GM18511 (cell line): ENCODE data around the gene MICAL1.

Experiments used
- ATAC-seq: cut with Tn5 transposase; IDR thresholded peaks from one replicate; pipeline ENCODE4 v1.9.1; 2021; ENCODE audit warnings: mild to moderate bottlenecking, moderate library complexity; ENCODE audit not compliant: unreplicated experiment

Gene MICAL1

GRCh38 chr6:109456111-109456583 is 575 bp upstream of the MICAL1 start:
- peak; percentile 4 for ATAC-seq

DNA sequence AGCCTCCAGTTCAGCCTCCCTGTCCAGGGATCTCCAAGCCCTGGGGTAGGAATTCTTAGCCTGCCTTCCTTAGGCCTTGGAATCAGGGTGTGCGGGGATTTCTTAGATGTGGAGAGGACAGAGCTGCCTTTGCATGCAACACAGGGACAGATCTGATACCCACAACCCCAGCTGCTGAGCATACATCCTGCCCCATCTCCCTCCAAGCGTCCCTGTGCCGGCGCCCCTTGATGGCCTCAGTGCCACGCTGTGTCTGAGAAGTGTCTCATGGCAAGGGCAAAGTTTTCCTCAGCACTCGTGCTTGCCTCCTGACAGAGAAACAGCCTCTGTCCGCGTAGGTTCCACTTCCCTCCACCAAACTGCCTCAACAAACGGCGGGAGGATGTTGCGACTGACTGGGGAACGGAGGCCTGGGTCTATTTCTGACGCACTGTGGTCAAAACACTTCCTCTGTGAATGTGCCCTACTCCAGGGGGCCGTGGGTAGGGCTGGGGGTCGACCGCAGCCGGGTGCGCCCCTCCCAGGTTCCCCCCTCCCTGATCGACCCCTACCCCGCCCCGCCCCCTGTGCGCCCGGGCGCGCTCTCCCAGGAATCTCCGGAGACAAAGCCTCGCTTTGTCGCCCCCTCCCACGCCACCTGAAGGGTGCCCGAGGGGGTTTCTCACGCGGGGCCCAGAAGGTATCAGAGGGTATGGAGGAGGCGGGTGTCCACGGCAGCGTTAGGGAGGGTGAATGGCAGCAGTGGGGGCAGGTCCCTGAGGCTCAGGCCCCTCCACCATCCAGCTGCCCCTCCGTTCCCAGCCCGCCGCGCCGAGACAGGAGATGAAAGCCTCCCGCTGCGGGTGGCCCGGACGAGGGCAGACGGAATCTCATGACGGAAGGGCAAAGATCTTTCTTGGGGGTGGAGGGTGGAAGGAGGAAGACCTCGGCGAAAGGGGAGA is 806 bp downstream of the MICAL1 start:
- ATAC-seq: peak; percentile 39

- ATAC-seq: no peak
Observed at GRCh38 chr6:109453594-109454495, 1.7 kb downstream of the MICAL1 start.

DNA sequence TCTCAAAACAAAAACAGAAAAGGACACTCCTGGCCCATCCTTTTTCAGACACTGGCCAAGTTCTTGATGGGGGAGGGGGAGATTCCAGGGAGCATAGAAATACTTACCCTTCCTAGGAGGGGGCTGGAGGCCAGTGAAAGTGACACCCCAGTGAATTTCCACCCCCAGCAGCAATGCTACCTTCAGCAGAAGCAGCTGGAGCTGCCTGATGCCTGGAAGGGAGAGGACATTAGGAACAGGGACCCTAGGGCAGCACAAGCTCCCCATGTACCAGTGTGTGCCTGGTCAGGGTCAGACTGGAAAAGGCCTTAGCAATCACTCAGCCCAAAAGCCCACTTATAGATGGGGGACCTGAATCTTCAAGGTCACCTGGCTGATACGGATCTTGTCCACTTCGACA is 2.4 kb downstream of the MICAL1 start:
- no peak for ATAC-seq

GRCh38 chr6:109452181-109452580 is 3.4 kb downstream of the MICAL1 start:
- no peak for ATAC-seq

- no peak for ATAC-seq
Observed at GRCh38 chr6:109451376-109451775, 4.2 kb downstream of the MICAL1 start.

DNA sequence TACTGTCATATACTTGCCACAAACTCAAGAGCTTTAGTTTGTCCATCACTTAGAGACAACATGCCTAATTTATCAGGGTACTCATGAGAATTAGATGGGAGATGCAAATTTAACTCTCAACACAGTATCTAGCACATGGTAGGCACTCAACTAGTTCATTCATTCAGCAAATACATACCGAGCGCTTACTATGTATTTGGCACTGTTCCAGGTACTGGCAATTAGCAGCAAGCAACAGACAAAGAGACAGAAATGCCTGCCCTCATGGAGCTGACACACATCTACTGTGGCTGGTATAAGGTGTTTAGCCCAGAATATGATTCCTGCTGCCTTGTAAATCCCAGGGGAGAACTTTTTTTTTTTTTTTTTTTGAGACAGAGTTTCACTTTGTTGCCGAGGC is 4.8 kb downstream of the MICAL1 start:
- ATAC-seq: no peak

GRCh38 chr6:109449795-109450673 is 5.5 kb downstream of the MICAL1 start:
- no peak for ATAC-seq

DNA sequence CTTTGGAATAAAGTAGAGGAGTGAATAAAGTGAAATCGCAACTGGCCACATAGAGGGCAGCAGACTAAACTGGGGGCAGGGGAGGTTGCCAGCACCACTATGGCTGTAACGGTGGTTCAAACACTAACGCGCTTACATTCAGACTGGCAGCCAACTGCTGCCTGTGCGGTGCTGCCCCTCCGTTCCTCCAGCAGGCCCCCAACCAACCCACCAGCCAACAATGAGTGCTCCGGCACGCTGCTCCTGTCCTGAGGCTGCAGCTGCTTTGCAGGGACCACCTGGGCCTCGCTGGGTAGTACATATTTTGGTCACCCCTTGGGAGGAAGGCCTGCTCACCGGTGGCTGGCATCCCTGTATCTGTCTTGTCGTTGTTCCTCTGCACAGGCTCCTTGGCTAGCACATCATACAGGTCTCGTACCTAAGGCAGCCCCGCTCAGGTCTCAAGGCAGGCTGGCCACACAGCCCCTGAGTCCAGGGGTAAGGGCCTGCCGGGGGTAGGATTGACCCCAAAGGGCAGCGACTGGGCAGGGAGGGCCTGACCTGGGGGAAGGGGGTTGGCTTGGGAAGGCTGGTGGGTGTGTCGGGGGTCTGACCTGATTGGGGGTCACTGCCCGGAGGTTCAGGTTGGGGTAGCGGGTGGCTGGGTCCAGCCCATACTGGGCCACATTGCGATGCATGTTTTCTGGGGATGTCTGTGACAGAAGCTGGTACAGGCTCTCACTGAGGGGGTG is 6.3 kb downstream of the MICAL1 start:
- ATAC-seq: no peak

- ATAC-seq: no peak
Observed at GRCh38 chr6:109448615-109449014, 7.0 kb downstream of the MICAL1 start.

GRCh38 chr6:109447878-109448555 is 7.6 kb downstream of the MICAL1 start:
- ATAC-seq: no peak

- no peak for ATAC-seq
Observed at GRCh38 chr6:109447087-109447486, 8.5 kb downstream of the MICAL1 start.

- no peak for ATAC-seq
Observed at GRCh38 chr6:109446541-109446940, 9.0 kb downstream of the MICAL1 start.

GRCh38 chr6:109446072-109446471 is 9.5 kb downstream of the MICAL1 start:
- ATAC-seq: no peak

DNA sequence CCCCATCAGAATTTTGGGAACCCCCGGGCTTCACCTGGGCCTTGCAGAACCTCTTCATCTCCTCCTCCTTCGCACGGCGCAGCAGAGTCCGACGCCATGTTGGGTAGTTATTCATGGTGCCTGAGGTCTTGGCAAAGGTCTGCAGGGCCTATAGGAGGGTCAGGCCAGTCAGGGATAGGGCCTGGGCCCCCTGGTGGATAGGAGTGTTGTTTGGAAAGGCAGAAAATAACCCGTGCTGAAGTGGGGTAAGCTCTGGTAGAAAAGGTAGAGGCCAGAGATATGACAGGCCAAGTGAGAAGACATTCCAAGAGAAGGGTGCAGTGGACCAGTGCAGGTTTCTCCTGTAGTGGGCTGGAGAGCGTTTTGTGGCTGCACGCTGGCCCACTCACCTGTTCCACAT is 10.2 kb downstream of the MICAL1 start:
- no peak for ATAC-seq

DNA sequence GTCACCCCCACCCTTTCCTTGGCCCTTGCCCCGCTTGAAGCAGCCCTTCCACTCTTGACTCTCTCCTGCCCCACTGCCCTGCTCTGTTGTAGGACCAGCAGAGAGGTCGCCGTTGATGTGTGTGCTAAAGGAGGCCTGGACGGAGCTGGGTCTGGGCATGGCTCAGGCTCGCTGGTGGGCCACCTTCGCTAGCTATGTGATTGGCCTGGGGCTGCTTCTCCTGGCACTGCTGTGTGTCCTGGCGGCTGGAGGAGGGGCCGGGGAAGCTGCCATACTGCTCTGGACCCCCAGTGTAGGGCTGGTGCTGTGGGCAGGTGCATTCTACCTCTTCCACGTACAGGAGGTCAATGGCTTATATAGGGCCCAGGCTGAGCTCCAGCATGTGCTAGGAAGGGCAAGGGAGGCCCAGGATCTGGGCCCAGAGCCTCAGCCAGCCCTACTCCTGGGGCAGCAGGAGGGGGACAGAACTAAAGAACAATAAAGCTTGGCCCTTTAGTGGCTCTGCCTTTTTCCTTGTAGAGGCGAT is 12.1 kb downstream of the MICAL1 start:
- no peak for ATAC-seq

- ATAC-seq: no peak
Observed at GRCh38 chr6:109442393-109442924, 13.1 kb downstream of the MICAL1 start.

DNA sequence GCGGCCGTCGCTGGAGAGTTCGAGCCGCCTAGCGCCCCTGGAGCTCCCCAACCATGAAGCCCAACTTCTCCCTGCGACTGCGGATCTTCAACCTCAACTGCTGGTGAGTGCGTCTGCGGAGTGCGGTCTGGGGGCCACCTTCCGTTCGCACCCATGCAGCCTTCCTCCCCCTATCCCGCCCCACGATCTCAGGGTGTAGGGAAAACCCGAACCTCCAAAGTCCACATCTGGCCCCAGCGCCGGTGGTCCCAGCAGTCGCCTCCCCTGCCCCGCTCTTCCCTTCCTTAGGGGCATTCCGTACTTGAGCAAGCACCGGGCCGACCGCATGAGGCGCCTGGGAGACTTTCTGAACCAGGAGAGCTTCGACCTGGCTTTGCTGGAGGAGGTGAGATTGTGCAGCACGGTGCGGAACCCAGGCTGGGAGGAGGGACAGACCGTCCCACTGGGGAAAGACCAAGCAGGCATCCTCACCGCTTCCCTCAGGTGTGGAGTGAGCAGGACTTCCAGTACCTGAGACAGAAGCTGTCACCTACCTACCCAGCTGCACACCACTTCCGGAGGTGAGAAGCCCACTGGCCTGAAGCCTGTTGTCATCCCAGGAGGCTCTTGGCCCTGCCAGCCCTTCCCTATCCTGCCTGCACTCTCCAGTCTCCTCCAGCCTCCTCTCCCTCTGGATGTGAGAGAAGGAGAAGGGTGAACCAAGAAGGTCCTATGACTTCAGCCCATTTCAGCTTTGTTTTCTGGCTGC is 14.3 kb downstream of the MICAL1 start:
- peak; percentile 41 for ATAC-seq
